GM06990 (cell line): ENCODE measurements around the gene POLR2B.

ENCODE experiments used
- DNase-seq: peaks from one replicate; pipeline ENCODE4 v3.0.0-alpha.2; 2011; ENCODE audit not compliant: insufficient read length; ENCODE audit errors: extremely low read depth
- H3K27me3 ChIP-seq: replicated peaks from 2 replicates; pipeline ENCODE4 v1.6.0; 2011; ENCODE audit warnings: low read length; ENCODE audit not compliant: control insufficient read depth, insufficient read depth
- H3K36me3 ChIP-seq: 2 replicates; pipeline ENCODE4 v1.5.1; 2011; ENCODE audit warnings: low read length; ENCODE audit not compliant: control insufficient read depth, insufficient read depth
- H3K4me3 ChIP-seq: replicated peaks from 2 replicates; pipeline ENCODE4 v1.5.1; 2011; ENCODE audit warnings: low read depth, mild to moderate bottlenecking, control low read depth, low read length
- CTCF ChIP-seq: IDR thresholded peaks from 2 replicates; pipeline ENCODE4 v1.5.1; 2011; ENCODE audit warnings: low read length, control low read depth, mild to moderate bottlenecking, inconsistent platforms; ENCODE audit not compliant: insufficient read depth, poor library complexity, severe bottlenecking

The POLR2B gene

GRCh38 chr4:57078685-57079521 lies 100.2 kb downstream of the POLR2B start:
- no peaks in the 10 kb centered on the region for H3K36me3 ChIP-seq
- TF ChIP-seq CTCF: no peak
- no peaks in the 10 kb centered on the region for H3K27me3 ChIP-seq
- no peak overlapping the region for H3K4me3 ChIP-seq
- DNase-seq: no peak
